SK-N-MC (cell line): ENCODE measurements around the gene AXIN1.

ENCODE experiments used
- EZH2 ChIP-seq: fragments of 200-600 bp; sonication (generic); IDR thresholded peaks from one replicate; pipeline ENCODE4 v1.6.1; 2017; ENCODE audit warnings: antibody characterized with exemption
- FOXP2 ChIP-seq: optimal IDR thresholded peaks from 2 replicates; pipeline ENCODE3; 2011; ENCODE audit warnings: mild to moderate bottlenecking, moderate library complexity; ENCODE audit not compliant: insufficient read depth; ENCODE audit errors: extremely low read length, control extremely low read depth
- POLR2AphosphoS5 ChIP-seq: IDR thresholded peaks from 2 replicates; pipeline ENCODE4 v1.6.1; 2012; ENCODE audit warnings: mild to moderate bottlenecking, low read depth, low read length, borderline replicate concordance

DNA sequence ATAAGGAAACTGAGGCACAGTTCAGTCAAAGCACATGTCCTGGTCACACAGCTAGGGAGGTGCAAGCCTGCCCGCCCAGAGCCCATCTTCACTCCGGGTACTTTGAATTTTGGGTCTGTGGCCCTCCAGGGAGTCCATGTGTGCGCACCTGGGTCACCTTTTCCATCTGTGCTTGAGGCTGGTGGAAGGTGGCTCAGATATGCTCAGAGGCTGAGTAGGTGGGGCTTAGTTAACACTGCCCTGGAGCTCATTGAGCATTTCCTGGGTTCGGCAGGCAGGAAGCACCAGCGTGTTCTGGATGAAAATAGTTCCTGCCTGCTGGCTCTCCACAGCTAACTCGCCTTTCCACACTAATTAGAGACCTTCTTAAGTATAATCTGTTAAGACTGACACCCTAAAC, 98.7 kb downstream of the AXIN1 start:
- TF ChIP-seq EZH2, result no peak
- TF ChIP-seq FOXP2, result no peak
- no peak for TF ChIP-seq POLR2AphosphoS5
